Gastroesophageal sphincter (tissue), 4 donors: ENCODE measurements around the gene PHLPP1. TPM values are rescaled to one million over a fixed set of nuclear protein-coding genes. Genes with fewer than 3 reads are reported as not detected.

Experiments used
- ATAC-seq: fragments of 150-250 bp; one replicate; pipeline ENCODE4 v1.9.1; 2016; ENCODE audit warnings: mild to moderate bottlenecking, moderate library complexity
- H3K27ac ChIP-seq, 4 donors: fragments of 200-600 bp; sonication (generic) in 3 of 4; 1 replicate in 3 of 4; 2 replicates in 1 of 4; pipeline ENCODE4 v1.5.1; 2016 to 2019
- H3K27me3 ChIP-seq: fragments of 200-600 bp; sonication (generic); one replicate; pipeline ENCODE4 v1.5.1; 2019
- H3K36me3 ChIP-seq, 2 donors: fragments of 200-600 bp; sonication (generic); one replicate each; pipeline ENCODE4 v1.5.1; 2019; ENCODE audit warnings: control low read depth in 1 of 2
- H3K4me1 ChIP-seq, 3 donors: fragments of 200-600 bp; sonication (generic); 1 replicate in 2 of 3; 2 replicates in 1 of 3; pipeline ENCODE4 v1.5.1; 2016 to 2019; ENCODE audit warnings: control low read depth in 2 of 3
- H3K4me3 ChIP-seq, 2 donors: fragments of 200-600 bp; sonication (generic); one replicate each; pipeline ENCODE4 v1.5.1; 2019; ENCODE audit warnings: mild to moderate bottlenecking in 1 of 2, moderate library complexity in 1 of 2
- H3K9me3 ChIP-seq, 3 donors: fragments of 200-600 bp; sonication (generic); one replicate each; pipeline ENCODE4 v1.5.1; 2017 to 2019; ENCODE audit warnings: control low read depth in 2 of 3
- CTCF ChIP-seq, 4 experiments: fragments of 200-600 bp in 2 of 4; fragments of 450-650 bp in 2 of 4; sonication (generic) in 1 of 4; IDR thresholded peaks; one replicate each; pipeline ENCODE4 v1.5.1; 2017 to 2019; ENCODE audit warnings: antibody characterized with exemption in 4 of 4, mild to moderate bottlenecking in 2 of 4, moderate library complexity in 2 of 4
- EP300 ChIP-seq: sonication (generic); formaldehyde crosslinking; IDR thresholded peaks from one replicate; pipeline ENCODE4 v1.6.1; 2017; ENCODE audit warnings: antibody characterized with exemption, mild to moderate bottlenecking
- POLR2A ChIP-seq, 2 donors: fragments of 450-650 bp; IDR thresholded peaks; one replicate each; pipeline ENCODE4 v1.6.1; 2017; ENCODE audit warnings: antibody characterized with exemption in 2 of 2, mild to moderate bottlenecking in 2 of 2, moderate library complexity in 1 of 2
- POLR2AphosphoS5 ChIP-seq: sonication (generic); formaldehyde crosslinking; IDR thresholded peaks from one replicate; pipeline ENCODE4 v1.6.1; 2017; ENCODE audit warnings: antibody characterized with exemption
- WGBS, 2 donors: methylation state at CpG; one replicate each; pipeline ENCODE4 v1.1.5; 2018; ENCODE audit warnings: low coverage in 1 of 2; 5-methylcytosine and 5-hydroxymethylcytosine counted together
- total RNA-seq, 4 donors: library from RNA; depleted of rRNA; stranded (reverse); fragments of >200 nt; gene quantifications; one replicate each; pipeline ENCODE4 v1.1.0, GENCODE V29; 2016

The PHLPP1 gene
- total RNA-seq, 4 donors from 2014 or later, result 10.8 to 19.1 (median 16.3) TPM

- WGBS, 2 donors, result 45 to 70% methylated on average over 2 of the region's 2 CpGs
- peaks cover 0 to 21% (median 0%) of the 10 kb centered on the region in 3 donors for H3K4me1 ChIP-seq
- no peak overlapping the region for H3K27ac ChIP-seq
- TF ChIP-seq EP300 (no peak), POLR2AphosphoS5 (no peak)
- no peaks in the 10 kb centered on the region for H3K9me3 ChIP-seq
- H3K4me3 ChIP-seq, result no peak overlapping the region
- no peaks in the 10 kb centered on the region for H3K36me3 ChIP-seq
- no peak for ATAC-seq
- no peaks in the 10 kb centered on the region for H3K27me3 ChIP-seq
Observed at GRCh38 chr18:62814132-62814759, 98.9 kb downstream of the PHLPP1 start.

- TF ChIP-seq POLR2A (IDR thresholded peaks at IDR 0.05) (no peak), POLR2AphosphoS5 (no peak), EP300 (no peak), CTCF (IDR thresholded peaks at IDR 0.05) (no peak)
- H3K36me3 ChIP-seq, result peaks cover 0 to 5% of the 10 kb centered on the region in 2 donors
- WGBS, 2 donors, result 88 to 100% methylated on average over 1 of the region's 1 CpG
Observed at GRCh38 chr18:62825382-62825781, 110.0 kb downstream of the PHLPP1 start.

GRCh38 chr18:62827397-62827796 is 112.1 kb downstream of the PHLPP1 start:
- no peak for ATAC-seq
- peak overlapping the region in 1 of 4 donors; percentile 8 for H3K27ac ChIP-seq
- H3K4me1 ChIP-seq, result peaks cover 0 to 30% (median 4%) of the 10 kb centered on the region in 3 donors
- TF ChIP-seq CTCF (IDR thresholded peaks at IDR 0.05), result no peak
- TF ChIP-seq EP300, result no peak
- TF ChIP-seq POLR2AphosphoS5, result no peak
- TF ChIP-seq POLR2A (IDR thresholded peaks at IDR 0.05), result no peak
- no peaks in the 10 kb centered on the region for H3K9me3 ChIP-seq
- H3K27me3 ChIP-seq, result no peaks in the 10 kb centered on the region
- no peak overlapping the region for H3K4me3 ChIP-seq
- H3K36me3 ChIP-seq, result peaks cover 0 to 9% of the 10 kb centered on the region in 2 donors

More at GRCh38 chr18:62825382-62825781, 110.0 kb downstream of the PHLPP1 start:
- no peak for ATAC-seq
- H3K27me3 ChIP-seq, result no peaks in the 10 kb centered on the region
- H3K4me3 ChIP-seq, result no peak overlapping the region
- H3K4me1 ChIP-seq, result peaks cover 0 to 25% (median 4%) of the 10 kb centered on the region in 3 donors
- H3K27ac ChIP-seq, result no peak overlapping the region
- no peaks in the 10 kb centered on the region for H3K9me3 ChIP-seq

GRCh38 chr18:62828091-62828640 is 112.8 kb downstream of the PHLPP1 start:
- Histone ChIP-seq H3K36me3 (peaks cover 0 to 9% of the 10 kb centered on the region in 2 donors), H3K27me3 (no peaks in the 10 kb centered on the region), H3K4me3 (no peak overlapping the region), H3K27ac (no peak overlapping the region), H3K9me3 (no peaks in the 10 kb centered on the region), H3K4me1 (peaks cover 0 to 30% (median 4%) of the 10 kb centered on the region in 3 donors)
- no peak for ATAC-seq
- no peak for TF ChIP-seq EP300
- TF ChIP-seq POLR2A (IDR thresholded peaks at IDR 0.05), result no peak
- no peak for TF ChIP-seq POLR2AphosphoS5
- no peak for TF ChIP-seq CTCF (IDR thresholded peaks at IDR 0.05)
- WGBS, 2 donors, result 70 to 71% methylated on average over 3 of the region's 3 CpGs

GRCh38 chr18:62828852-62829251 is 113.5 kb downstream of the PHLPP1 start:
- Histone ChIP-seq H3K36me3 (peaks cover 0 to 9% of the 10 kb centered on the region in 2 donors), H3K4me1 (peaks cover 0 to 30% (median 4%) of the 10 kb centered on the region in 3 donors), H3K9me3 (no peaks in the 10 kb centered on the region), H3K27ac (no peak overlapping the region), H3K27me3 (no peaks in the 10 kb centered on the region), H3K4me3 (no peak overlapping the region)
- no peak for ATAC-seq
- 77 to 86% methylated on average over 1 of the region's 1 CpG for WGBS, 2 donors
- TF ChIP-seq CTCF (IDR thresholded peaks at IDR 0.05), result no peak
